ENCODE measurements around the gene CUL4A. TPM values are rescaled to one million over a fixed set of nuclear protein-coding genes. Genes with fewer than 3 reads are reported as not detected.
"Not testable (repeated sequence)": the region's sequence is repeated elsewhere in the genome, so short reads cannot be mapped to it uniquely, and the experiment has no call there.

CUL4A gene
- total RNA-seq, 2 donors from 2014 or later: 73.9 to 86.2 TPM

DNA sequence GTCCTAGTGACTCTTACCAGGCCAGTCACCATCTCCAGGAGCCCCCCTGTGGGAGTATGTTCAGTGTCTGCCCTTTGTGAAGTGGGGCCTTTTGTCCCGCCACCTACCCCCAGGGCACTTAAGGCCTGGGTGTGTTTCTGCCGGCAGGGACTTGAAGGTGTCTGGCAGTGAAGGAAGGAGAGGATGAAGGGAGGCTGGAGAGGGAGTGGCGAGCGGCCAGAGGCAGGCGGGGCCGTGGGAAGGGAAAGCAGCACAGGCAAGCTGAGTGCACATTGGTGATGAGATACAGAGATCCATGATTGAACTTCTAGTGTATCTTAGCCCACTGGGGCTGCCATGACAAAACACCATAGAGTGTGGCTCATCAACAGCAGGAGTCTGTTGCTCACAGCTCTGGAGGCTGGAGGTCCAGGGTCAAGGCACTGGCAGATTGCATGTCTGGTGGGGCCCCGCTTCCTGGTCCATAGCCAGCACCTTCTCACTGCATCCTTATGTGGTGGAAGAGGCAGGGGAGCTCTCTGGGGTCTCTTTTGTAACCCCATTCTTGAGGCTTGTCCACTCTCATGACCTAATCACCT is 17.5 kb downstream of the CUL4A start:
- intact Hi-C loops (cut with DNase I): no loop called here
- DNase-seq (no peak), ATAC-seq (peak in 1 of 2 donors; percentile 21)

GRCh38 chr13:113229161-113229560 is 19.7 kb downstream of the CUL4A start:
- intact Hi-C loops (cut with DNase I): no loop called here
- DNase-seq: no peak
- no peak for ATAC-seq

GRCh38 chr13:113229791-113230190 is 20.4 kb downstream of the CUL4A start:
- ATAC-seq: no peak

DNA sequence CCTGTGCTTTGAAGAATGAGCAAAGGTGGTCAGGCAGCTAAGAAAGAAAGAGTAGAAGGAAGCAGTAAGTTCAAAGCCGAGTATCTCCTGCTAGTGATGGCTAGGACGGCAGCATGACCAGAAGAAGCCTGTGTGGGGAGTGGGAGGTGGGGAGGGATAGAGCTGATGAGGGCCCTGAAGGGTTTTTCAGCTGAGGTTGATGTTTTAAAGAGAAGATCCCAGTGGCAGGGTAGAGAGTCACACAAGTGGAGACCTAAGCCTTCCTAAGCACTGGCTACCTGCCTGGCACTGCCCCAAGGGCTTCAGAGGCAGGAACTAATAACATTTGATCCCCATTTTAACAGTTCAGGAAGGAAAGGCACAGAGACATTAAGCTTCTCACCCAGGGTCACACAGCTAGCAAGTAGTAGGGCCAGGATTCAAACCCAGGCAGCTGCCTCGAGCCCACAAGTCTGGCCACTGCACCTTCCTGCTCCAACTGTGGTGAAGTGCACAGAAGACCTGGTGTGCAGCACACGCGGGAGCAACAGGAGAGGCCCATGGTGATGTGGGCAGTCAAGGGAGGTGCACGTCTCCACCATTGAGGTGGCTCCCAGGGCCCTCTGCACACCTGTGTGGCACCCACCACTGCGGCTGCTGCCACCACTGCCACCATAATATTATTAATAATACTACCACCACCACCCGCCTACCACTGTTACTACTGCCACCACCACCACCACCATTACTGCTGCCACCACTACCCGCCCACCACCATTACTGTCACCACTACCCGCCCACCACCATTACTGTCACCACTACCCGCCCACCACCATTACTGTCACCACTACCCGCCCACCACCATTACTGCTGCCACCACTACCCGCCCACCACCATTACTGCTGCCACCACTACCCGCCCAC is 22.1 kb downstream of the CUL4A start:
- no peak for DNase-seq
- ATAC-seq: no peak
- intact Hi-C loops (cut with DNase I): no loop called here

More at GRCh38 chr13:113229791-113230190, 20.4 kb downstream of the CUL4A start:
- intact Hi-C loops (cut with DNase I): no loop called here
- no peak for DNase-seq

GRCh38 chr13:113232208-113233003 is 23.0 kb downstream of the CUL4A start:
- ATAC-seq: peak; percentile 75 to 78
- intact Hi-C loops (cut with DNase I): no loop called here
- no peak for DNase-seq

DNA sequence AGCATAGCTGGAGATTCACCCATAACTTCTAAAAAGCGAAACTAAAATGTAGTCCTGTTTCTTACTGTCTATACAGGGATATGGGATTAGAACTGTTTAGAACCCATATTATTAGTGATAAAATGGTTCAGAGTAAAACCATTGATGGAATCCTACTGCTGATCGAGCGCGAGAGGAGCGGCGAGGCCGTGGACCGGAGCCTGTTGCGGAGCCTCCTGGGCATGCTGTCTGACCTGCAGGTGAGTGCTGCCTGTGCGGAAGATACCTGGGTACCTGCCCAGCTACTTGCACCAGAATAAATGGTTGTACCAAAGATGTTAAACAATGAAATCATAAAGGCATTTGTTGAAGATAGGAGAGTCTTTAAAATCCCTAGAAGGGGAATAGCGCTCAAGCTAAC is 23.7 kb downstream of the CUL4A start:
- no peak for DNase-seq
- ATAC-seq: no peak
- intact Hi-C loops (cut with DNase I): no loop called here

GRCh38 chr13:113238536-113238935 is 29.1 kb downstream of the CUL4A start:
- no peak for DNase-seq
- ATAC-seq: no peak
- intact Hi-C loops (cut with DNase I): no loop called here

GRCh38 chr13:113239357-113239756 is 29.9 kb downstream of the CUL4A start:
- intact Hi-C loops (cut with DNase I): no loop called here
- ATAC-seq (no peak), DNase-seq (no peak)

DNA sequence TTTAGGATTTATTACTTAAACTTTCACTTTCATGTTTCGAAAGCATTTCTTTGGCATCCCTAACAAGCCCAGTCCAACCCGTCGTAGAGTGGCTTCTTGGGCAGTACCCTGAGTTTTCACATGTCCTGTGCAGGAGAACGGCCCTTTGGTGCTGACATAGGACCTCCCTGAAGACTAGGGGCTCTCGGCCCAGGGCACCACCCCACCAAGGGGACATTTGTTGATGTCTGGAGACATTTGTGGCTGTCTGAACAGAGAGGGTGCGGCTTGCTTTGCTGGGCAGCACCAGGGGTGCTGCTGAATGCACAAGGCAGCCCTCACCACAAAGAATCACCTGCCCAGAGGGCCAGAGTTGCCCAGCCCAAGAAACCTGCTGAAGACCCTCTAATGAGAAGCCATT is 30.6 kb downstream of the CUL4A start:
- intact Hi-C loops (cut with DNase I): no loop called here
- DNase-seq (no peak), ATAC-seq (no peak)

- ATAC-seq; DNase-seq; intact Hi-C loops (cut with DNase I): not testable (repeated sequence)
Measured at GRCh38 chr13:113241623-113242022, 32.2 kb downstream of the CUL4A start.

DNA sequence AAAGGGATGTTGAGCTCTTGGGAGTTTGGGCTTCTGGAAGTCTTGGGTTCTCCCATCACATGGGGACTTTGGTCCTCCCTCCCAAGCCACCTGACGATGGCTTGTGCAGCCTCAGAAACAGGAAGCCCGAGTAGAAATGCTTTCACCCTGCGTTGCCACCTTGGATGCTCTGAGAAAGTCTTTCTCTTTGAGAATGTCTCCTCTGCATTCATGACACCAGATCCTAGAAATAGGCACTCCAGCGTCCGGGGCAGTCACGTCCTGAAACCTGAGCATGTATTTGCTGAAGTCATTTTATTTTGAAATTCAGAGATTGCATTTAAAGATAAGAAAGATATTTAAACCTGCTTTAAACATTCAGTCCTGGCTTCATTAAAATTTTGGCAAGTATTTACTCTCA is 34.4 kb downstream of the CUL4A start:
- DNase-seq: no peak
- intact Hi-C loops (cut with DNase I): no loop called here
- no peak for ATAC-seq

DNA sequence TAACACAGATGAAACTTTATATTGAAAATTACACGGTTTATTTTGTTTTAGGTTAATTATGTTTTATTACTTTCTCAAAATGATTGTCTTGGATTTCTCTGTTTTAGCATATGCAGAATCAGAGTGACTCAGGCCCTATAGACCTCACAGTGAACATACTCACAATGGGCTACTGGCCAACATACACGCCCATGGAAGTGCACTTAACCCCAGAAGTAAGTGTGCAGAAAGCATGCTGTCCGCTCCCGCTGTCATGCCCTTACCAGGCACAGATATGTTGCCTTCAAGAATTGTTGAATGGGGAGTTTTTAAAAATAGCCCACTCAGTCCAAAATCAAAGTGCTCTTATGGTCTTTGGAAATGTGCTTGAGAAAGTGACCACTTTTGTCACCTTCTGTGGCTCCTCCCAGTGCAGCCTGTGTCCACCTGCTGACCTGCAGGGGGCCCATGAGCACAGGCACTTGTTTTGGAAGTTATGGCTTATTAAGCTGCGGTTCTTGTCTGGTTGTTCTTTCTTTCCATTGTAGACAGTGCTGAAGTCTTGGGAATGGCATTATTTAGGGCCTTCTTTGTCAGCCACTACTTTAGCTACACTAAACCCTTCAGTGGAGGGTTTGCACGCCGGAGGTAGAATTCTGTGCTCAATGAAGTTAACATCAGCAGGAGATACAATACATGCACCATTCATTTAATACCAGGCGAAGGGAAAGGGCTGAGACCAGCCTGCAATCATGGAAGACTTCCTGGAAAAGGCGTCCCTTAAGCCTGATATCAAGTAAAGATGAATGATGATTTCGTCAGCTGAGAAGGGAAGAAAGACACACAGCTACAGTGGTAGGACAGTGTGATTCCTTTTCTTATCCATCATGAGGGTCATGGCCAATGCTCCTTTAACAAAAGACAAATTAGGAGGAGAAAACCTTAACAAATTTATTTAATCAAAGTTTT is 36.7 kb downstream of the CUL4A start:
- DNase-seq (no peak), ATAC-seq (no peak)
- intact Hi-C loops (cut with DNase I): no loop called here

GRCh38 chr13:113252516-113253095 is 43.2 kb downstream of the CUL4A start:
- intact Hi-C loops (cut with DNase I): no loop called here
- no peak for ATAC-seq
- DNase-seq: no peak

- intact Hi-C loops (cut with DNase I); ATAC-seq; DNase-seq: not testable (repeated sequence)
Measured at GRCh38 chr13:113257908-113258307, 48.5 kb downstream of the CUL4A start.

DNA sequence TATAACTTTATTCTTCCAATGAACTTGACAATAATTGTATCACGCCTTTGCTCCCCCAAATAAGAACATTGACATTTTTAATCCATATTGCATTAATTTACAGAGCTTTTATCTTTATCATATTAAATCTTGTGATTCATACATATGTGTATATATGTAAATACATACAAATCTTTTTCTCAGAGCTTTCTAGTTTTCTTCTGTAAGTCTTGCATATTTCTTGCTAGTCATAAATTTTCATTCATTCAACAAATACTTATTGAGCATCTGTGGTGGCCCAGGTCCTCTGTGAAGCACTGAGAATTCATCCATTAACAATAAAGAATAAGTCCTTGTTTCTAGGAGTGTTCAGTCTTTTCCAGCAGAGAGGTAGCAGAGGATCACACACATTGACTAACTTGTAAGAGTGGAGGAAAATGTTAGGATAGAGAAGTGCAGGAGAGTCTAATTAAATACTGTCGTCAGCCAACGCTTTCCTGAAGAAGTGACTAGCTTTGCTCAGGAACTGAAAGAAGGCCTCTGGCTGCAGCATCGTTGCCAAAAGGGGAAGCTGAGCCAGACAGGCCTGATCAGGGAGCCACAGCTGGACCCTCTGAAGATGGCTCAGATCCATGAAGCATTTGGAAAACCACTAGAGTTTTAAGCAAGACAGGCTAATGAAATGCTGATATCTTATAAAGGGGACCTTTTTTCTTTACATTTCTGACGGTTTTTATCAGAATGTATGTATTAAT is 49.1 kb downstream of the CUL4A start:
- DNase-seq (no peak), ATAC-seq (peak in 1 of 2 donors; percentile 30)
- intact Hi-C loops (cut with DNase I): no loop called here

DNA sequence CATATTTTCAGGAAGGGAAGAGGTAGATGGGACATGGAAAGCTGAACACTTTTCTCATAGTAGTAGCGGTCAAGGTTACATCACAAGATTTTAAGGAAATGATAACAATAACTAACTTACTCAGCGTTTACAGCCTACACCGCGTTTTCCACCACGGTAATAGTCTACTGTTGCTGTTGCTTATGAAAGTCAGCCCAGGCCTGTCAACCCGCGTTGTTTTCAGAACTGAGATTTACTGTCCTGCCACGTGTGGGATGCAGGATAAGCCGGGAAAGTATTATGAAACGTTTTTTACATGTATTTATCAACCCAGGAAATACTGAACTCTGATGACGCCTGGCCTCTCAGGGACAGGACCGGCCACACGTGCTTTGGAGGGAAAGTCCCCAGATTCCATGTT is 51.6 kb downstream of the CUL4A start:
- intact Hi-C loops (cut with DNase I): no loop called here
- DNase-seq (no peak), ATAC-seq (no peak)

GRCh38 chr13:113263016-113263415 is 53.6 kb downstream of the CUL4A start:
- DNase-seq; intact Hi-C loops (cut with DNase I); ATAC-seq: not testable (repeated sequence)
